IMR-90 (cell line): ENCODE measurements around the gene KIRREL1. TPM values are rescaled to one million over a fixed set of nuclear protein-coding genes. Genes with fewer than 3 reads are reported as not detected.

Source experiments
- ATAC-seq: fragments of 200-7000 bp; cut with Tn5 transposase; 2 replicates; pipeline ENCODE4 v1.9.1; 2020; ENCODE audit warnings: low read depth, mild to moderate bottlenecking, moderate library complexity
- BruUV-seq: library from RNA; stranded (reverse); fragments of 400-500 nt; replicated peaks from 2 replicates; lab custom pipeline; 2021; lab: Mats Ljungman, UMichigan
- CTCF ChIA-PET: fragments of 300-600 bp; formaldehyde crosslinking; extraction: SDS; loops from one replicate; lab custom pipeline; 2021; ENCODE audit warnings: antibody characterized with exemption; lab: Yijun Ruan, JAX
- POLR2A ChIA-PET: fragments of 300-600 bp; sonication (Branson Sonifier 250); formaldehyde crosslinking; loops from one replicate; lab custom pipeline; 2022; ENCODE audit warnings: antibody characterized with exemption; ENCODE audit not compliant: unreplicated experiment; lab: Charles Lee
- DNase-seq: peaks from one replicate; pipeline ENCODE4 v3.0.0; 2013
- H2AFZ ChIP-seq: replicated peaks from 2 replicates; pipeline ENCODE3; 2013; ENCODE audit warnings: low read length, mild to moderate bottlenecking; ENCODE audit not compliant: poor library complexity
- H2AK5ac ChIP-seq: 2 replicates; pipeline ENCODE4 v1.6.1; 2013; ENCODE audit warnings: low read depth, low read length, inconsistent platforms
- H2AK9ac ChIP-seq: replicated peaks from 2 replicates; pipeline ENCODE3; 2013; ENCODE audit warnings: mild to moderate bottlenecking, low read depth, low read length, moderate library complexity; ENCODE audit not compliant: poor library complexity
- H2BK120ac ChIP-seq: 2 replicates; pipeline ENCODE4 v1.6.1; 2013; ENCODE audit warnings: low read depth, low read length, inconsistent platforms
- H2BK15ac ChIP-seq: 3 replicates; pipeline ENCODE4 v1.6.1; 2013; ENCODE audit warnings: low read depth, low read length, inconsistent platforms
- H2BK20ac ChIP-seq: 2 replicates; pipeline ENCODE4 v1.6.1; 2013; ENCODE audit warnings: low read depth, mild to moderate bottlenecking, inconsistent platforms, low read length, moderate library complexity
- H2BK5ac ChIP-seq: 2 replicates; pipeline ENCODE4 v1.6.1; 2013; ENCODE audit warnings: mild to moderate bottlenecking, low read depth, low read length, inconsistent platforms; ENCODE audit not compliant: poor library complexity, severe bottlenecking
- H3K14ac ChIP-seq: replicated peaks from 2 replicates; pipeline ENCODE4 v1.6.1; 2013; ENCODE audit warnings: low read depth, low read length, inconsistent platforms
- H3K18ac ChIP-seq: 2 replicates; pipeline ENCODE4 v1.6.1; 2013; ENCODE audit warnings: low read depth, low read length, control low read depth
- H3K23ac ChIP-seq: 2 replicates; pipeline ENCODE4 v1.6.1; 2013; ENCODE audit warnings: low read depth, low read length, inconsistent platforms
- H3K27ac ChIP-seq: 2 replicates; pipeline ENCODE4 v1.5.1; 2013; ENCODE audit warnings: mild to moderate bottlenecking, control low read depth, low read length; ENCODE audit not compliant: insufficient read depth
- H3K27me3 ChIP-seq: 2 replicates; pipeline ENCODE4 v1.6.1; 2013; ENCODE audit warnings: low read length; ENCODE audit not compliant: control insufficient read depth, insufficient read depth
- H3K36me3 ChIP-seq: 2 replicates; pipeline ENCODE4 v1.6.1; 2013; ENCODE audit warnings: low read length, mixed read lengths; ENCODE audit not compliant: control insufficient read depth, insufficient read depth
- H3K4ac ChIP-seq: 2 replicates; pipeline ENCODE4 v1.6.1; 2013; ENCODE audit warnings: low read depth, low read length, inconsistent platforms
- H3K4me1 ChIP-seq: 2 replicates; pipeline ENCODE4 v1.6.1; 2013; ENCODE audit warnings: low read length, mixed read lengths; ENCODE audit not compliant: control insufficient read depth, insufficient read depth
- H3K4me2 ChIP-seq: 2 replicates; pipeline ENCODE4 v1.6.1; 2013; ENCODE audit warnings: low read depth, mild to moderate bottlenecking, control low read depth, low read length, moderate library complexity
- H3K4me3 ChIP-seq: 2 replicates; pipeline ENCODE4 v1.5.1; 2013; ENCODE audit warnings: low read depth, mild to moderate bottlenecking, control low read depth, low read length, moderate library complexity; ENCODE audit not compliant: insufficient read depth
- H3K56ac ChIP-seq: 2 replicates; pipeline ENCODE4 v1.6.1; 2013; ENCODE audit warnings: low read length, inconsistent platforms; ENCODE audit not compliant: insufficient read depth; ENCODE audit errors: extremely low read depth
- H3K79me1 ChIP-seq, 2 experiments: 2 replicates each; pipeline ENCODE4 v1.6.1; 2013; ENCODE audit warnings: low read length in 2 of 2, inconsistent platforms in 1 of 2, low read depth in 1 of 2
- H3K9ac ChIP-seq: 2 replicates; pipeline ENCODE4 v1.6.1; 2013; ENCODE audit warnings: low read depth, low read length, control low read depth
- H3K9me1 ChIP-seq: 2 replicates; pipeline ENCODE4 v1.6.1; 2013; ENCODE audit warnings: low read length, inconsistent platforms; ENCODE audit not compliant: insufficient read depth
- H3K9me3 ChIP-seq: 2 replicates; pipeline ENCODE4 v1.6.1; 2013; ENCODE audit warnings: low read length; ENCODE audit not compliant: control insufficient read depth, insufficient read depth
- H4K20me1 ChIP-seq: 2 replicates; pipeline ENCODE4 v1.6.1; 2013; ENCODE audit warnings: low read length, inconsistent platforms; ENCODE audit not compliant: insufficient read depth
- H4K5ac ChIP-seq: 2 replicates; pipeline ENCODE4 v1.6.1; 2013; ENCODE audit warnings: mild to moderate bottlenecking, low read depth, low read length, control low read depth
- H4K8ac ChIP-seq, 2 experiments: 2 replicates each; pipeline ENCODE4 v1.6.1; 2013; ENCODE audit warnings: low read depth in 2 of 2, low read length in 2 of 2, control low read depth in 1 of 2, inconsistent platforms in 1 of 2
- H4K91ac ChIP-seq: 2 replicates; pipeline ENCODE4 v1.6.1; 2013; ENCODE audit warnings: low read depth, low read length, inconsistent platforms; ENCODE audit not compliant: insufficient read depth
- CEBPB ChIP-seq: IDR thresholded peaks from 2 replicates; pipeline ENCODE4 v1.6.1; 2012; ENCODE audit warnings: low read depth, low read length, improper control_type of control experiment
- CHD1 ChIP-seq: IDR thresholded peaks from 2 replicates; pipeline ENCODE4 v1.6.1; 2012; ENCODE audit warnings: low read depth, low read length, improper control_type of control experiment
- POLR2A ChIP-seq: IDR thresholded peaks from 2 replicates; pipeline ENCODE4 v1.6.1; 2012; ENCODE audit warnings: mild to moderate bottlenecking, low read depth, low read length
- RFX5 ChIP-seq: IDR thresholded peaks from 2 replicates; pipeline ENCODE4 v1.8.0; 2012; ENCODE audit warnings: low read depth, mild to moderate bottlenecking, low read length, moderate library complexity
- WGBS, 2 experiments: methylation state at CpG; one replicate each; pipeline versions ENCODE4 v1.1.5 to v1.1.7; 2013; ENCODE audit warnings: missing lambda C conversion rate in 2 of 2; ENCODE audit not compliant: insufficient read length in 1 of 2; ENCODE audit errors: extremely low coverage in 2 of 2; 5-methylcytosine and 5-hydroxymethylcytosine counted together
- dilution Hi-C: fragments of 300-500 bp; cut with HindIII; formaldehyde crosslinking; loops from one replicate; pipeline ENCODE4 v1.14.3; 2018; ENCODE audit warnings: low sequenced_read_pairs; ENCODE audit not compliant: unreplicated experiment
- in situ Hi-C: fragments of 300-500 bp; cut with MboI; formaldehyde crosslinking; loops from 3 replicates; pipeline ENCODE4 v1.14.3; 2019; ENCODE audit warnings: low sequenced_read_pairs, inconsistent platforms, mixed read lengths
- intact Hi-C: fragments of 100-400 bp; cut with micrococcal nuclease; formaldehyde crosslinking; loops from 2 replicates; pipeline ENCODE4 v1.10.0; 2022
- polyA plus RNA-seq, 3 experiments: library from polyadenylated mRNA; depleted of rRNA; stranded (reverse); fragments of >200 nt; gene quantifications; 2 replicates each; pipeline ENCODE4 v1.2.3, GENCODE V29; 2012; ENCODE audit warnings: low replicate concordance in 1 of 3
- total RNA-seq: library from RNA; depleted of rRNA; stranded (reverse); fragments of >200 nt; gene quantifications from 2 replicates; pipeline ENCODE4 v1.2.3, GENCODE V29; 2012

KIRREL1 gene
- total and polyA plus RNA-seq, 2 of the 4 experiments (the other 2 are of a cell fraction): 58.1 to 64.7 TPM

DNA sequence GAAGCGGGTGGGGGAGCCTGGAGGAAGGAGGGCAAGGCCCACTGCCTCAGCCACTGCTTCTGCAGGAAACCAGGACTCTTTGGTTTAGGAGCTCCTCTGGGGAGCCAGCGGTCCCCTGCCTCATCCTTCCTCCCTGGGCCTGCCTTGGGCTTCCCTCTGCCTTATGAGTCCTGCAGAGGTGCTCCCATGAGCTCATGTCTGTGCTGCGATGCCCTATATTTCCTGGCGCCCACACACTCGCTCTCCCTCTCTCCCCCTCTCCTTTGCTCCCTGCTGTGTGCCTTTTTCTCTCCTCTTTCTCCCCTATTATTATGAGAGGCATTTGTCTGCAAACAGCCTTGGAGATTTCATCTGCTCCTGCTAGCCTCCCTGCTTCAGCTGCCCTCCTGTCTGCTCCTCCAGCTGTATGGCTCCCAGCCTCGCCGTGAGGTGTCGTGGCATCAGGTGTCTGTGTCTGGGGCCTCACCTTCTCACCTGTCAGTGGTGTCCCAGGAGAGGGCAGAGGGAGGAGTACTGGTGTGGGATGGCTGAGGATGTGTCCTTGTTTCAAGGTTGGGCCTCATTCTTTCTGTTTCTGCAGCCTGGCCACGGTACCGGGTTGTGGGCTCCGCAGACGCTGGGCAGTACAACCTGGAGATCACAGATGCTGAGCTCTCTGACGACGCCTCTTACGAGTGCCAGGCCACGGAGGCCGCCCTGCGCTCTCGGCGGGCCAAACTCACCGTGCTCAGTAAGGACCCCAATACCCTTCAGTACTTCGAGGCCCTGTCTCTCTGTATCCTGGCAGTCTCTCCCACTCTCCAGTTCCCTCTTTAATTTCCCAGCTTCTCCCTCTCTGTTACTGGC lies 84.2 kb downstream of the KIRREL1 start:
- intact Hi-C loops: no loop called here
- Histone ChIP-seq H3K9me3 (no peaks in the 10 kb centered on the region), H2AK5ac (no peak overlapping the region), H3K4me3 (no peak overlapping the region), H4K8ac (no peak overlapping the region), H3K14ac (no peak overlapping the region), H3K79me1 (peaks cover 53 to 76% of the 10 kb centered on the region in 2 experiments), H2AK9ac (no peak overlapping the region), H3K18ac (no peak overlapping the region), H2BK5ac (no peak overlapping the region), H3K9ac (no peak overlapping the region), H3K23ac (no peak overlapping the region), H3K27me3 (no peaks in the 10 kb centered on the region), H3K27ac (no peak overlapping the region), H2BK15ac (no peak overlapping the region), H3K9me1 (peaks cover 20% of the 10 kb centered on the region), H3K4me1 (peaks cover 2% of the 10 kb centered on the region; the same call in 1 of the 2 replicates), H3K4me2 (no peak overlapping the region), H3K56ac (no peak overlapping the region), H3K36me3 (peaks cover 64% of the 10 kb centered on the region), H4K20me1 (peaks cover 66% of the 10 kb centered on the region), H4K91ac (no peak overlapping the region), H2BK20ac (no peak overlapping the region), H2AFZ (no peak overlapping the region), H3K4ac (no peak overlapping the region), H4K5ac (no peak overlapping the region), H2BK120ac (no peak overlapping the region)
- BruUV-seq: no TSS peak
- DNase-seq: no peak
- CTCF ChIA-PET: interaction anchor here (1.4 kb wide), 1 partner anchor 86 kb away, joined by 4 read pairs; no protein-coding TSS in a partner anchor
- POLR2A ChIA-PET: no interaction called here
- no peak for TF ChIP-seq CHD1
- TF ChIP-seq CEBPB: no peak
- TF ChIP-seq RFX5: no peak
- TF ChIP-seq POLR2A: no peak
- 92% methylated on average over 16 of the region's 22 CpGs; no CpG with 5 or more reads in 1 of the 2 experiments for WGBS, 2 experiments
- in situ Hi-C loops: no loop called here
- dilution Hi-C loops: no loop called here
- ATAC-seq: no peak
